Chondrocyte (in vitro differentiated cells): ENCODE results near the gene EIF4E3. TPM values are rescaled to one million over a fixed set of nuclear protein-coding genes. Genes with fewer than 3 reads are reported as not detected.

Source experiments
- DNase-seq: peaks from one replicate; pipeline ENCODE4 v3.0.0; 2021; ENCODE audit warnings: mixed read lengths, low spot score
- H3K27ac Mint-ChIP-seq: one replicate; pipeline ENCODE4 v1.8.0; 2021; ENCODE audit warnings: mild to moderate bottlenecking, moderate library complexity, mixed read lengths; ENCODE audit not compliant: unreplicated experiment
- H3K27me3 Mint-ChIP-seq: 2 replicates; pipeline ENCODE4 v1.8.0; 2021; ENCODE audit warnings: low read depth, mixed read lengths
- H3K36me3 Mint-ChIP-seq: 2 replicates; pipeline ENCODE4 v1.8.0; 2021; ENCODE audit warnings: low read depth, mixed read lengths
- H3K4me1 Mint-ChIP-seq: 2 replicates; pipeline ENCODE4 v1.8.0; 2021; ENCODE audit warnings: low read depth, mild to moderate bottlenecking, mixed read lengths
- H3K4me3 Mint-ChIP-seq: one replicate; pipeline ENCODE4 v1.8.0; 2021; ENCODE audit warnings: mild to moderate bottlenecking, moderate library complexity, mixed read lengths; ENCODE audit not compliant: unreplicated experiment
- H3K9me3 Mint-ChIP-seq: 2 replicates; pipeline ENCODE4 v1.8.0; 2021; ENCODE audit warnings: low read depth, mixed read lengths
- total RNA-seq: library from RNA; stranded (reverse); gene quantifications from 3 replicates; pipeline ENCODE4 v1.2.1, GENCODE V29; 2021
- TF ChIP-seq, protein P1 (sequence below): fragments of 200-600 bp; sonication (generic); IDR thresholded peaks from 2 replicates; pipeline ENCODE4 v1.5.0; 2021; ENCODE audit warnings: antibody characterized with exemption, mild to moderate bottlenecking, moderate library complexity

The EIF4E3 gene
- total RNA-seq, 1 donor from 2014 or later = 12.4 TPM

- H3K4me3 Mint-ChIP-seq = no peak overlapping the region
- no peaks in the 10 kb centered on the region for H3K36me3 Mint-ChIP-seq
- H3K27me3 Mint-ChIP-seq = peaks cover 64% of the 10 kb centered on the region
These were observed 34.2 kb upstream of the EIF4E3 start for GRCh38 chr3:71759401-71759800.

DNA sequence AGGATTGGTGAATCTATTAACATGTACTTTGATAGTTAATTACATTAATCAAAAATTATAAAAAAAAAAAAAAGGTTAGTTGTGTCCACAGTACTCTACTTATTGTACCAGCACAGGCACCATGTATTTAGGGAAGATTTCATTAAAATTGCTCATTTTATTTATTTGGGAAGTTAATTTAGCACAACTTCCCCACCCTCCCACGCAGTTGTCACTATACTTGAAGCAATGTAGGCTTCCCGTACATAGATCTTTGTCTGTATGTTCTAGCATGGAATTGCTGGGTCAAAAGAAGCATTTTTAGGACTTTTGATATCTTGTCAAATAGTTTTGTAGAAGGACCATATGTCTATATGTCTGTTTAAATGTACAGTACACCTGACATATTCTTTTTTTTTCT, 32.9 kb upstream of the EIF4E3 start:
- Mint-ChIP-seq H3K4me1 (peaks cover 7% of the 10 kb centered on the region), H3K27ac (no peak overlapping the region), H3K4me3 (no peak overlapping the region), H3K27me3 (peaks cover 59% of the 10 kb centered on the region), H3K36me3 (no peaks in the 10 kb centered on the region), H3K9me3 (no peaks in the 10 kb centered on the region)
- DNase-seq = no peak
- TF ChIP-seq, protein P1, sequence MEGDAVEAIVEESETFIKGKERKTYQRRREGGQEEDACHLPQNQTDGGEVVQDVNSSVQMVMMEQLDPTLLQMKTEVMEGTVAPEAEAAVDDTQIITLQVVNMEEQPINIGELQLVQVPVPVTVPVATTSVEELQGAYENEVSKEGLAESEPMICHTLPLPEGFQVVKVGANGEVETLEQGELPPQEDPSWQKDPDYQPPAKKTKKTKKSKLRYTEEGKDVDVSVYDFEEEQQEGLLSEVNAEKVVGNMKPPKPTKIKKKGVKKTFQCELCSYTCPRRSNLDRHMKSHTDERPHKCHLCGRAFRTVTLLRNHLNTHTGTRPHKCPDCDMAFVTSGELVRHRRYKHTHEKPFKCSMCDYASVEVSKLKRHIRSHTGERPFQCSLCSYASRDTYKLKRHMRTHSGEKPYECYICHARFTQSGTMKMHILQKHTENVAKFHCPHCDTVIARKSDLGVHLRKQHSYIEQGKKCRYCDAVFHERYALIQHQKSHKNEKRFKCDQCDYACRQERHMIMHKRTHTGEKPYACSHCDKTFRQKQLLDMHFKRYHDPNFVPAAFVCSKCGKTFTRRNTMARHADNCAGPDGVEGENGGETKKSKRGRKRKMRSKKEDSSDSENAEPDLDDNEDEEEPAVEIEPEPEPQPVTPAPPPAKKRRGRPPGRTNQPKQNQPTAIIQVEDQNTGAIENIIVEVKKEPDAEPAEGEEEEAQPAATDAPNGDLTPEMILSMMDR = no peak

More at GRCh38 chr3:71759401-71759800, 34.2 kb upstream of the EIF4E3 start:
- H3K4me1 Mint-ChIP-seq = peaks cover 6% of the 10 kb centered on the region
- no peak for DNase-seq
- TF ChIP-seq, protein P1 = no peak
- no peak overlapping the region for H3K27ac Mint-ChIP-seq
- no peaks in the 10 kb centered on the region for H3K9me3 Mint-ChIP-seq

DNA sequence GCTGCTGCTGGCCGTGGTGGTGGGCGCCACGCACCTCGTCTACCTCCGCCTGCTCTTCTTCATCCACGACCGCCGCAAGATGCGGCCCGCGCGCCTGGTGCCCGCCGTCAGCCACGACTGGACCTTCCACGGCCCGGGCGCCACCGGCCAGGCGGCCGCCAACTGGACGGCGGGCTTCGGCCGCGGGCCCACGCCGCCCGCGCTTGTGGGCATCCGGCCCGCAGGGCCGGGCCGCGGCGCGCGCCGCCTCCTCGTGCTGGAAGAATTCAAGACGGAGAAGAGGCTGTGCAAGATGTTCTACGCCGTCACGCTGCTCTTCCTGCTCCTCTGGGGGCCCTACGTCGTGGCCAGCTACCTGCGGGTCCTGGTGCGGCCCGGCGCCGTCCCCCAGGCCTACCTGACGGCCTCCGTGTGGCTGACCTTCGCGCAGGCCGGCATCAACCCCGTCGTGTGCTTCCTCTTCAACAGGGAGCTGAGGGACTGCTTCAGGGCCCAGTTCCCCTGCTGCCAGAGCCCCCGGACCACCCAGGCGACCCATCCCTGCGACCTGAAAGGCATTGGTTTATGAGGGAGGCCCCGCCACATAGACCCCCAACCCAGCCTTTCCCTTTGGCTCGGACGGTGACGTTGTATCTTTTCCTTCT, 29.5 kb upstream of the EIF4E3 start:
- no peak for DNase-seq
- Mint-ChIP-seq H3K27me3 (peaks cover 52% of the 10 kb centered on the region), H3K9me3 (no peaks in the 10 kb centered on the region), H3K4me3 (peak overlapping the region; percentile 50), H3K4me1 (peaks cover 14% of the 10 kb centered on the region), H3K36me3 (peaks cover 1% of the 10 kb centered on the region), H3K27ac (no peak overlapping the region)
- TF ChIP-seq, protein P1 = no peak

DNA sequence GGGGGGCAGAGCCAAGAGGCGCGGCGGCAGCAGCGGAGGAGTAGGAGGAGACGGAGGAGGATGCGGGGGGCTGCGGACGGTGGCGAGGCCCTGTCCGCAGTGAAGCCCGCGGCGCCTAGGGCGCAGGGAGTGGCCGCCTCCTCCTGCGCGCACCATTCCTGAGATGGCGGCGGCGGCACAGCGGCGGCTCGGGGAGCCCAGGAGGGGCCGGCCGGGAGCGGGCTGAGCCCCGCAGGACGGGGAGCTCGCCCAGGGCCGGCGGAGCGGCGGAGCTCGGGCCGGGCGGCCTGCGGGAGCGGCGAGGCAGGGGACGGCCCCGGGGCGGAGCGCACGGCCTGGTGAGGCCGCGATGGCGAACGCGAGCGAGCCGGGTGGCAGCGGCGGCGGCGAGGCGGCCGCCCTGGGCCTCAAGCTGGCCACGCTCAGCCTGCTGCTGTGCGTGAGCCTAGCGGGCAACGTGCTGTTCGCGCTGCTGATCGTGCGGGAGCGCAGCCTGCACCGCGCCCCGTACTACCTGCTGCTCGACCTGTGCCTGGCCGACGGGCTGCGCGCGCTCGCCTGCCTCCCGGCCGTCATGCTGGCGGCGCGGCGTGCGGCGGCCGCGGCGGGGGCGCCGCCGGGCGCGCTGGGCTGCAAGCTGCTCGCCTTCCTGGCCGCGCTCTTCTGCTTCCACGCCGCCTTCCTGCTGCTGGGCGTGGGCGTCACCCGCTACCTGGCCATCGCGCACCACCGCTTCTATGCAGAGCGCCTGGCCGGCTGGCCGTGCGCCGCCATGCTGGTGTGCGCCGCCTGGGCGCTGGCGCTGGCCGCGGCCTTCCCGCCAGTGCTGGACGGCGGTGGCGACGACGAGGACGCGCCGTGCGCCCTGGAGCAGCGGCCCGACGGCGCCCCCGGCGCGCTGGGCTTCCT, 28.8 kb upstream of the EIF4E3 start, which contains the start of gene GPR27:
GPR27 (plus strand) TSS at position 155 of the 909 bp plus-strand sequence; CDS start at position 350, 195 bp downstream.
- H3K27me3 Mint-ChIP-seq = peaks cover 45% of the 10 kb centered on the region
- TF ChIP-seq, protein P1 = no peak
- no peak within 1 kb of the TSS for H3K27ac Mint-ChIP-seq
- no peaks in the 10 kb centered on the region for H3K9me3 Mint-ChIP-seq
- peaks cover 1% of the 10 kb centered on the region for H3K36me3 Mint-ChIP-seq
- no peak for DNase-seq
- peak within 1 kb of the TSS; percentile 62 for H3K4me3 Mint-ChIP-seq
- H3K4me1 Mint-ChIP-seq = peaks cover 14% of the 10 kb centered on the region
